GM19193 (cell line): Measurements from ENCODE around the gene ABHD10.

Experiments used
- POLR2A ChIP-seq: IDR thresholded peaks from 4 replicates; pipeline ENCODE4 v1.6.1; 2011; ENCODE audit not compliant: insufficient read depth, insufficient read length; ENCODE audit errors: extremely low read depth

The ABHD10 gene

GRCh38 chr3:112034436-112034835 is 55.6 kb downstream of the ABHD10 start, which contains the start of gene TMPRSS7:
TMPRSS7 (plus strand) TSS chr3:112034736; CDS start chr3:112034846, 110 bp downstream.
- no peak for TF ChIP-seq POLR2A

- TF ChIP-seq POLR2A, result no peak
Measured at GRCh38 chr3:112035241-112035640, 56.4 kb downstream of the ABHD10 start.

GRCh38 chr3:112038863-112039262 is 60.0 kb downstream of the ABHD10 start:
- no peak for TF ChIP-seq POLR2A

GRCh38 chr3:112041321-112041720 is 62.5 kb downstream of the ABHD10 start:
- no peak for TF ChIP-seq POLR2A

GRCh38 chr3:112042842-112043280 is 64.0 kb downstream of the ABHD10 start:
- TF ChIP-seq POLR2A, result no peak
